Measurements from ENCODE around the gene PDXP.

The PDXP gene

DNA sequence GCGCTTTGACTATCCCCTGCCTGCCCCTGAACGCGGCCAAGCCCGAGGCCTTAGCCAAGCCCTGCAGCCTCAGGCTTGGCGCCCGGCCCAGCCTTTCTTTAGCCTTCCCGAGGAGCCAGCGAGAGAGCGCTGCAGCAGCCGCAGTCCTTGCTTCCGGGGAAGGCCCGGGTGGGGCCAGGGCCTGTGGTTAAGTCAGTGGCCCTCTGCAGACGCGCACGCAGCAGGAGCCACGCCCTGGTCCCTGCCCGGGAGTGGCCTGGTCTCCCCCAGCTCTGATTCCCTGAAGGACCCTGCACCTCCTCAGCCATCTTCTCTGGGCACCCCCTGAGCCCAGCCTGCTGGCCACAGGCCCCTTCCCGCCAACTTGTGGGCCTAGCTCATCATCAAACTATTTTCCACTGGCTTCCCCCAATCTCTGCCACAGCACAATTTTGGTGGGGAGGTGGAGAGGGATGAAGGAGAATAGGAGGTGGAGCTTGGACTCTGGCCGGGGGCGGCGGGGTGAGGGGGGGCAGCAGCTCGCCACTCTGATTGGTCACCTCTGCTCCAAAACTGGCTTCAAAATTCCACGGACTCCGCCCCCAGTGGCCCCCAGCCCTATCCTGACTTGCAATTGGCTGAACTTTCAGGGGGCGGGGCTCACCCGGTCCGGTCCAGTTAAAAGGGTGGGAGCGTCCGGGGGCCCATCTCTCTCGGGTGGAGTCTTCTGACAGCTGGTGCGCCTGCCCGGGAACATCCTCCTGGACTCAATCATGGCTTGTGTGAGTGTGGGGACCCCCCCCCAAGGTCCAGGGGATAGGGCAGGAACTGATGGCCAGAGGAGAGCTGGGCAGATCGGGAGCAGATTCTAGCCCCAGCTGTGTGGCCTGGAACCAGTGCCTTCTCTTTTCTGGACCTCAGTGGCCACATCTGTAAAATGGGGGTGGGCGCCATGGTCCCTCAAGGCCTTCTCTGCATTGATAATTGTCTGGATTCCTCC, 16.7 kb downstream of the PDXP start, which contains the start of gene LGALS1:
LGALS1 (plus strand) TSS at position 686 of the 979 bp plus-strand sequence; CDS start at position 753, 67 bp downstream.
- Mint-ChIP-seq H3K9me3 (no peaks in the 10 kb centered on the region), H3K4me3 (peak within 1 kb of the TSS; percentile 80), H3K27me3 (no peaks in the 10 kb centered on the region), H3K27ac (peak within 1 kb of the TSS; percentile 100), H3K4me1 (peaks cover 62% of the 10 kb centered on the region), H3K36me3 (peaks cover 21% of the 10 kb centered on the region)
- CTCF ChIA-PET: interaction anchor here (0.9 to 21.2 kb wide), 5 partner anchors 14 to 67 kb away, joined by 4 to 506 read pairs (median 6); partner anchors contain the start of genes GGA1, PDXP and SH3BP1
- peak; percentile 85 for DNase-seq

DNA sequence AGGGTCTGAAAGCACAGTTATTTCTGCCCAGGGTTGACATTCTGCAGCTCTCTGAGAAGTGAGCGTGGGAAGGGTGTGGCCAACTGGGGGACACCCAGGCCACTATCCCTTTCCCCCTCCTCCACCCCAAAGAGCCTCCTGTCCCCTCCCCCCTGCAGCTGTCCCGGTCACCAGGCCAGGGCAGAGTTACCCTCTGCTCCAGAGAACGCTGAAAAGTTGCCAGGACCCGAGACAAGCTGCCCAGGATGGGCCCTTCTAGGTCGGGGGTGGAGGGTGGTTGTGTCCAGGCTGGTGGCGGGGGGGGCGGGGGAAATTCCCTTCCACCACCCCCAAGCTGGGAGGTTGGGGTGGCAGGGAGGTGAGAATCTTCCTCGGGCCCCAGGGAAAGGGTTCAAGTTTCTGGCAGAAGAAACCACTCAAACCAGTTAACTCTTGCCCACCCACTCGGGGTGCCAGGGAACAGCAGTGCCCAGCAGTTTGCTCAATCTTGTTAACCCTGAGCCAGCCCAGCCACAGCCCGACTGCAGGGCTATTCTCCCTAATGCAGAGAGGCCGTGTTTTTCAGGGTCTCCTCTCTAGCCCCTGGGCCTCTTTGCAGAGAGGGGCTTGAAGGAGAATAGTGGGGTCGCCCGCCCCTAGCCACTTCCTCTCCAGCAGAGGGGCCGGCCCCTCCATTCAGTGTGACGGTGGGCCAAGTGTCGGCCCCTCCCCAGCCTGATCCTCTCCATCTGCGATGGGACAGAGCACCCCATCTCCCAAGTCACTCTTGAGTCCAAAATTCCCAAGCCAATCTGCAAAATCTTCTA, 17.6 kb downstream of the PDXP start:
- Mint-ChIP-seq H3K36me3 (peaks cover 23% of the 10 kb centered on the region), H3K27me3 (no peaks in the 10 kb centered on the region), H3K4me3 (peak overlapping the region; percentile 80), H3K9me3 (no peaks in the 10 kb centered on the region), H3K27ac (peak overlapping the region; percentile 100), H3K4me1 (peaks cover 62% of the 10 kb centered on the region)
- peak; percentile 38 for DNase-seq
- CTCF ChIA-PET: interaction anchor here (0.9 to 21.2 kb wide), 5 partner anchors 15 to 68 kb away, joined by 4 to 506 read pairs (median 6); partner anchors contain the start of genes GGA1, PDXP and SH3BP1

DNA sequence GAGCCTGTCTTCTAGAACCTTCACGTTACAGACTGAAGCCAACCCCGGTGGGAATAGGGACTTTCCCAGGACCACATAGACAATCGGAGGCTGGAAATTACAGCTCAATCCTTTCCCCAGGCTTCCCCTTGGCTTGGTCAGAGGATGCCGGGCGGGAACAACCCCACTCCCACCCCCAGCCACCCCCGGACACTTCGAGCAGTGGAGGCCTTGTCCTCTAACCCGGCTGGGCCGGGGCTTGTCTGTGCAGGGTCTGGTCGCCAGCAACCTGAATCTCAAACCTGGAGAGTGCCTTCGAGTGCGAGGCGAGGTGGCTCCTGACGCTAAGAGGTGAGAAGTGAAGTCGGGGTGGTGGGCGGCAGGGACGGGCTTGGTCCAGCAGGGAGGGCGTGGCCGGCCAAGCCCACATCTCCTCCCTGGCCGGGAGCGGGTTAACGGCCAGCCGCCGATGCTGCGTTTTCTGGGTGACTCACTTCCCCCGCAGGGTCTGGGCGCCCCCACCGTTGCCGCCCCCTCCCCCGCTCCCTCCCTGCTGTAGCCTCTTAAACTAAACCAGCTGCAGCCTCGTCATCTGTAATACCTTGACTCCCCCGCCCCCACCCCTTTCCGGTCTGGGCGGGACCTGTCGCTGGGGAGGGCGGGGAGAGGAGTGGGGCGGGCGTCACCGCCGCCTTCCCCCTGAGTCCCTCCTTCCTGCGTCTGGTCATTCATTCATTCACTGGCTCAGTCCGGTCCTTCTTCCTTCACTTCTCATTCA, 18.4 kb downstream of the PDXP start:
- peak overlapping the region; percentile 100 for H3K27ac Mint-ChIP-seq
- peaks cover 23% of the 10 kb centered on the region for H3K36me3 Mint-ChIP-seq
- peak; percentile 95 for DNase-seq
- peaks cover 64% of the 10 kb centered on the region for H3K4me1 Mint-ChIP-seq
- peak overlapping the region; percentile 80 for H3K4me3 Mint-ChIP-seq
- CTCF ChIA-PET: interaction anchor here (0.5 to 21.2 kb wide), 3 partner anchors 18 to 65 kb away, joined by 3 to 506 read pairs (median 3); partner anchors contain the start of gene SH3BP1
- H3K9me3 Mint-ChIP-seq: no peaks in the 10 kb centered on the region
- H3K27me3 Mint-ChIP-seq: no peaks in the 10 kb centered on the region

DNA sequence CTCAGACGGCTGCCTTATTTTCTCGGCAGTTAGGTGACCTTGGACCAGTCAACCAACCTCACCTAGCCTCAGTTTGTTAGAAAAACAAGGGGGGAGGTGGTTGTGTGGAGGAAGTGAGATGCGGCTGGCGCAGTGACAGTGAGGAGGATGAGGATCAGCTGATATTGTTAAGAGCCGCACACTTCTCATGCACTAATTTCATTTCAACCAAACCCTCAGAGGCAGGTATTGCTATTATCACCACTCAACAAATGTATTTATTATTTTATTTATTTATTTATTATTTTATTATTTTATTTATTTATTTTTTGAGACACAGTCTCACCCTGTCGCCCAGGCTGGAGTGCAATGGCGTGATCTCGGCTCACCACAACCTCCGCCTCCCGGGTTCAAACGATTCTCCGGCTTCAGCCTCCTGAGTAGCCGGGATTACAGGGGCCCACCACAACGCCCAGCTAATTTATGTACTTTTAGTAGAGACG, 19.0 kb downstream of the PDXP start:
- Mint-ChIP-seq H3K4me1 (peaks cover 58% of the 10 kb centered on the region), H3K4me3 (peak overlapping the region; percentile 80), H3K9me3 (no peaks in the 10 kb centered on the region), H3K27me3 (no peaks in the 10 kb centered on the region), H3K27ac (peak overlapping the region; percentile 100), H3K36me3 (peaks cover 21% of the 10 kb centered on the region)
- no peak for DNase-seq
- CTCF ChIA-PET: interaction anchor here (0.5 to 21.2 kb wide), 4 partner anchors 18 to 71 kb away, joined by 3 to 506 read pairs (median 3); partner anchors contain the start of gene SH3BP1

- no peak overlapping the region for H3K4me3 Mint-ChIP-seq
- H3K9me3 Mint-ChIP-seq: no peaks in the 10 kb centered on the region
- DNase-seq: no peak
- peak overlapping the region; percentile 100 for H3K27ac Mint-ChIP-seq
- H3K27me3 Mint-ChIP-seq: no peaks in the 10 kb centered on the region
- peaks cover 21% of the 10 kb centered on the region for H3K36me3 Mint-ChIP-seq
- peaks cover 51% of the 10 kb centered on the region for H3K4me1 Mint-ChIP-seq
- CTCF ChIA-PET: interaction anchor here (0.6 to 21.2 kb wide), 3 partner anchors 10 to 72 kb away, joined by 3 to 506 read pairs (median 3); partner anchors contain the start of gene SH3BP1
These were observed 19.8 kb downstream of the PDXP start for GRCh38 chr22:37678372-37678771.

DNA sequence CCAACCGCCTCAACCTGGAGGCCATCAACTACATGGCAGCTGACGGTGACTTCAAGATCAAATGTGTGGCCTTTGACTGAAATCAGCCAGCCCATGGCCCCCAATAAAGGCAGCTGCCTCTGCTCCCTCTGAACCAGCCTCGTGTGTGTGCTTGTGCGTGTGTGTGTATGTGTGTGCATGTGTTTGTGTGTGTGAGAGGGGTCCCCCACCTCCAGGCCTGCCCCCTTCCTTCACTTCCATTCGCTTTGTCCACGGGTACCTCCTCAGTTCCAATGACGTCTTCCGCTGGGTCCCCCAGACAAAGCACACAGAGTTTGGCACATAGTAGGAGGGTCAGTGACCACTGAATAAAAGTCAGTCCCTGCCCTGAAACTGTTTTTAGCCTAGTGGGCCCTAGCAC, 21.1 kb downstream of the PDXP start:
- Mint-ChIP-seq H3K36me3 (peaks cover 21% of the 10 kb centered on the region), H3K4me3 (no peak overlapping the region), H3K27ac (peak overlapping the region; percentile 69), H3K9me3 (no peaks in the 10 kb centered on the region), H3K4me1 (peaks cover 39% of the 10 kb centered on the region), H3K27me3 (no peaks in the 10 kb centered on the region)
- DNase-seq: no peak
- CTCF ChIA-PET: interaction anchor here (1.1 to 21.2 kb wide), 4 partner anchors 16 to 71 kb away, joined by 3 to 506 read pairs (median 51); partner anchors contain the start of genes GGA1, PDXP and SH3BP1

GRCh38 chr22:37680191-37680851, 21.8 kb downstream of the PDXP start:
- no peaks in the 10 kb centered on the region for H3K27me3 Mint-ChIP-seq
- CTCF ChIA-PET: interaction anchor here (1.1 to 21.2 kb wide), 8 partner anchors 11 to 71 kb away, joined by 3 to 506 read pairs (median 6); partner anchors contain the start of genes GGA1, PDXP and SH3BP1
- H3K36me3 Mint-ChIP-seq: peaks cover 20% of the 10 kb centered on the region
- peaks cover 34% of the 10 kb centered on the region for H3K4me1 Mint-ChIP-seq
- DNase-seq: no peak
- H3K4me3 Mint-ChIP-seq: no peak overlapping the region
- H3K27ac Mint-ChIP-seq: peak overlapping the region; percentile 69
- H3K9me3 Mint-ChIP-seq: no peaks in the 10 kb centered on the region

DNA sequence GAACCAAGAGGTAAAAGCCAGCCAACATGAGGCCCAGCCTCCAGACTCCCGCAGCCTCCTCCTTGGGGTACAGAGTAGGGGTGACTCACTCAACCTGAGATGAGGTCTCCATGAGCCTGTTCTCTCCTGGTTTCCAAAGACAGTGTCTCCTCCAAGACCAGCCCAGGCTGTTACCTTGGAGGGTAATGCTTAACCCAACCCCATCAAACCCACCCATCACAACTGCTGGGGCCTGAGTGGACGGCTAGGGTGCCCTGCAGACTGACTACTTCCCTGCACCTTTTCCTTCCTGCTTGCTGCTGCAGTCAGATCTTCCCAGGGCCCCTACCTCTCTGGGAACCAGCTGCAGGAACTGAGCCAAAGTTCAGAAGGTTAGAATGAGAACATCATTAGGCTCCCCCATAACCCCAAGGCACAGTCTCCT, 22.5 kb downstream of the PDXP start:
- Mint-ChIP-seq H3K9me3 (no peaks in the 10 kb centered on the region), H3K27ac (peak overlapping the region; percentile 81), H3K4me1 (peaks cover 32% of the 10 kb centered on the region), H3K27me3 (no peaks in the 10 kb centered on the region), H3K36me3 (peaks cover 18% of the 10 kb centered on the region), H3K4me3 (no peak overlapping the region)
- no peak for DNase-seq
- CTCF ChIA-PET: interaction anchor here (1.2 to 21.2 kb wide), 10 partner anchors 9 to 72 kb away, joined by 3 to 506 read pairs (median 6); partner anchors contain the start of genes GGA1, PDXP and SH3BP1

- peak; percentile 84 for DNase-seq
- H3K36me3 Mint-ChIP-seq: peaks cover 19% of the 10 kb centered on the region
- peak overlapping the region; percentile 81 for H3K27ac Mint-ChIP-seq
- H3K4me1 Mint-ChIP-seq: peaks cover 32% of the 10 kb centered on the region
- no peak overlapping the region for H3K4me3 Mint-ChIP-seq
- CTCF ChIA-PET: interaction anchor here (0.6 to 21.2 kb wide), 11 partner anchors 10 to 182 kb away, joined by 3 to 506 read pairs (median 6); partner anchors contain the start of genes GGA1, PDXP and SH3BP1
- no peaks in the 10 kb centered on the region for H3K27me3 Mint-ChIP-seq
- no peaks in the 10 kb centered on the region for H3K9me3 Mint-ChIP-seq
These were observed 23.1 kb downstream of the PDXP start for GRCh38 chr22:37681556-37682049.

- Mint-ChIP-seq H3K4me3 (no peak overlapping the region), H3K9me3 (no peaks in the 10 kb centered on the region), H3K4me1 (peaks cover 36% of the 10 kb centered on the region), H3K36me3 (peaks cover 23% of the 10 kb centered on the region), H3K27ac (no peak overlapping the region), H3K27me3 (no peaks in the 10 kb centered on the region)
- no peak for DNase-seq
- CTCF ChIA-PET: interaction anchor here (0.6 to 21.2 kb wide), 3 partner anchors 52 to 1065 kb away, joined by 4 to 506 read pairs (median 48); partner anchors contain the start of genes GGA1 and SH3BP1
These were observed 26.5 kb downstream of the PDXP start for GRCh38 chr22:37684803-37685615.
